LNCAP (cell line): ENCODE measurements around the gene MTMR8.

ENCODE experiments used
- TF ChIP-seq, protein P1 (sequence below): fragments of 450-650 bp; IDR thresholded peaks from 2 replicates; pipeline ENCODE4 v1.5.1; 2017; ENCODE audit warnings: mild to moderate bottlenecking

Gene MTMR8

GRCh38 chrX:64395568-64395929, 297 bp upstream of the MTMR8 start:
- TF ChIP-seq, protein P1, sequence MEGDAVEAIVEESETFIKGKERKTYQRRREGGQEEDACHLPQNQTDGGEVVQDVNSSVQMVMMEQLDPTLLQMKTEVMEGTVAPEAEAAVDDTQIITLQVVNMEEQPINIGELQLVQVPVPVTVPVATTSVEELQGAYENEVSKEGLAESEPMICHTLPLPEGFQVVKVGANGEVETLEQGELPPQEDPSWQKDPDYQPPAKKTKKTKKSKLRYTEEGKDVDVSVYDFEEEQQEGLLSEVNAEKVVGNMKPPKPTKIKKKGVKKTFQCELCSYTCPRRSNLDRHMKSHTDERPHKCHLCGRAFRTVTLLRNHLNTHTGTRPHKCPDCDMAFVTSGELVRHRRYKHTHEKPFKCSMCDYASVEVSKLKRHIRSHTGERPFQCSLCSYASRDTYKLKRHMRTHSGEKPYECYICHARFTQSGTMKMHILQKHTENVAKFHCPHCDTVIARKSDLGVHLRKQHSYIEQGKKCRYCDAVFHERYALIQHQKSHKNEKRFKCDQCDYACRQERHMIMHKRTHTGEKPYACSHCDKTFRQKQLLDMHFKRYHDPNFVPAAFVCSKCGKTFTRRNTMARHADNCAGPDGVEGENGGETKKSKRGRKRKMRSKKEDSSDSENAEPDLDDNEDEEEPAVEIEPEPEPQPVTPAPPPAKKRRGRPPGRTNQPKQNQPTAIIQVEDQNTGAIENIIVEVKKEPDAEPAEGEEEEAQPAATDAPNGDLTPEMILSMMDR, result no peak

DNA sequence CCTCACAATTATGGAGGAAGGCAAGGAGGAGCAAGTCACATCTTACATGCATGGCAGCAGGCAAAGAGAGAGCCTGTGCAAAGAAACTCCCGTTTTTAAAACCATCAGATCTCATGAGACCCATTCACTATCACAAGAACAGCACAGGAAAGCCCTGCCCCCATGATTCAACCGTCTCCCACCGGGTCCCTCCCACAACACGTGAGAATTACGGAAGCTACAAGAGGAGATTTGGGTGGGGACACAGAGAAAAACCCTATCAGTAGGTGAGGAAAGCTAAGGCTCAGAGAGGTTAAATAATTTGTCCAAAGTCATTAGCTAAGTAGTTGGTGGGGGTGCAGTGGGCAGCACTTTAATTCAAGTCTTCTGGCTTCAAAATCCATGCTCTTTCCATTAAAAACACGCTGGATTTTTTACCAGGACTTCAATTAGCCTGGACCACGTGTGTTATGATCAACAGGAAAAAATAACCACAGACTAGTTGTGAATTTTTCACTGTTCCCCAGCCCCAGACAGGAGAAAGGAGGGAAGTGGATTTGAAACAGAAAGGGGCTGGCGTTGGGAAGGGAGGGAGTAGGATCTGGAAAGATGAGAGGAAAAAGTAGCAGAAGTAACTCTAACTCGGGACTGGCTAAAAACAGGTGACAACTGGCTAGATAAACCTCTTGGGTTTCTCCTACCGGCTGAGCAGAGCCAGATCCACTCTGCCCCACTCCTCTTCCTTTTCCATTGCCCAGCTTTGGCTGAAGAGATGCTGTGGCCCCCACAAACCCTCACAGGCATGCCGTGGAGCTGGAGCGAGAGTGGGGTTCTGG, 986 bp downstream of the MTMR8 start:
- TF ChIP-seq, protein P1, result no peak

DNA sequence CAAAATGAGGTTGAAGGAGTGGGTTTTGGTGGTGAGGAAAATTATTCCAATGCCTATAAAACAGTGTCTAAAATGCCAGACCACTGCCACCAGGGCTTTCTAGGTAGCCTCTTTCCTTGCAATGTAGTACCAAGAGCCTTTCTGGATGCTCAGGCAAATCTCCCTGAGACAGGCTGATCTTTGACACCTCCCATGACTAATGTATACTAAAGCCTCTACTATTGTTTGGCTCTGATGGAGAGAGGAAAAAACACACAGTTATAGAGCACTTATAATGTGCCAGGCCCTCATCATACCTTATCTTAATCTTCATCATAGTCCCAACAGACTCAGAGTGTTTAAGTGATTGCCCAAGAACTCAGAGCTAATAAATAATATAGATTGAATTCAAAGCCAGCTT, 5.8 kb downstream of the MTMR8 start:
- TF ChIP-seq, protein P1, result no peak

DNA sequence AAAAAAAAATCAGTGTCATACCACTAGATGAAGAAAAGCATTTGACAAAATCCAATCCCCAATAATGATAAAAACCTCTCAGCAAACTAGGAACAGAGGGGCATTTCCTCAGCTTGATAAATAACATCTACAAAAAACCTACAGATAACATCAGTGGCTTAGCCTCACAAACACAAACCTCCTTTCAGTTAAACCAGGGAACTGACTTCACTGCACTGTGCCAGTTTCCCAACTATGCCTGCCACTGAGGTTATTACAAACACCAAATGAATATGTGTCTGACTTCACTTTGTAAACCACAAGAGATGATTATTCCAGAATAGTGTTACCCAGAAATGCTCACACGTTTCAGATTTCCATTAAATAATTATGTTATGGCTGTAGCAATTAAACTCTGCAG, 15.3 kb downstream of the MTMR8 start:
- TF ChIP-seq, protein P1, result no peak

- TF ChIP-seq, protein P1, result no peak
These were observed 17.5 kb downstream of the MTMR8 start for GRCh38 chrX:64377753-64378152.

GRCh38 chrX:64352081-64352480, 43.2 kb downstream of the MTMR8 start:
- TF ChIP-seq, protein P1, result no peak

GRCh38 chrX:64350521-64350920, 44.7 kb downstream of the MTMR8 start:
- TF ChIP-seq, protein P1, result no peak

DNA sequence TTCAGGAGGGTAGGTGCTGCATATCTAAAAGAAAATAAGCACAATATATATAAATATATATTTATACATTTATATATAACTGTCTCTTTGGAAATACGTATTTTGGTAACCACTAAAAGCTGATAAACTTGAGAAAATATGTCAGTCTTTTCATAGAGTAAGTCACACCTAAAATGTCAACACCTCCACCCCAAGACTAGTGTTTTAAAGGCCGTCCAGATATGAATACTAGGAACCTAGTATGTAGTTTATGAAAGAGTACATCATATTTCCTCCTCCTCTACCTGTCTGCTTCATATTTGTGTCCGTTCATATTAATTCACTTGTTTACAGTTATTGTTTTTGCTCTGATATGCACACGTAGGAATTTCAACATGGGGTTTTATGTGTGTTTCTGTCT, 45.2 kb downstream of the MTMR8 start:
- TF ChIP-seq, protein P1, result no peak
